Neutrophil (primary cell): Measurements from ENCODE around the gene CYTH3.

Experiments used
- H3K27ac ChIP-seq: fragments of 200-600 bp; sonication (generic); 2 replicates; pipeline ENCODE4 v1.5.1; 2016; ENCODE audit warnings: mild to moderate bottlenecking, moderate library complexity
- H3K27me3 ChIP-seq: fragments of 200-600 bp; sonication (generic); 2 replicates; pipeline ENCODE4 v1.6.0; 2016; ENCODE audit warnings: mild to moderate bottlenecking
- H3K36me3 ChIP-seq: fragments of 200-600 bp; sonication (generic); 2 replicates; pipeline ENCODE4 v1.5.1; 2017
- H3K4me1 ChIP-seq, 2 experiments: fragments of 200-600 bp in 1 of 2; sonication (generic) in 1 of 2; 1 replicate in 1 of 2; 2 replicates in 1 of 2; pipeline versions ENCODE4 v1.5.1 to v1.6.1; 2013 to 2016; ENCODE audit warnings: low read depth in 1 of 2, low read length in 1 of 2, mild to moderate bottlenecking in 1 of 2, moderate library complexity in 1 of 2; ENCODE audit not compliant: control insufficient read depth in 1 of 2, insufficient read depth in 1 of 2
- H3K4me3 ChIP-seq, 2 experiments: fragments of 200-600 bp in 1 of 2; sonication (generic) in 1 of 2; 1 replicate in 1 of 2; 2 replicates in 1 of 2; pipeline ENCODE4 v1.5.1; 2013 to 2016; ENCODE audit warnings: low read depth in 1 of 2, low read length in 1 of 2, mild to moderate bottlenecking in 1 of 2, moderate library complexity in 1 of 2
- H3K9me3 ChIP-seq: fragments of 200-600 bp; sonication (generic); 2 replicates; pipeline ENCODE4 v1.5.1; 2016
- CTCF ChIP-seq: fragments of 200-600 bp; sonication (generic); IDR thresholded peaks from 2 replicates; pipeline ENCODE4 v1.5.1; 2016; ENCODE audit warnings: antibody characterized with exemption

Gene CYTH3

DNA sequence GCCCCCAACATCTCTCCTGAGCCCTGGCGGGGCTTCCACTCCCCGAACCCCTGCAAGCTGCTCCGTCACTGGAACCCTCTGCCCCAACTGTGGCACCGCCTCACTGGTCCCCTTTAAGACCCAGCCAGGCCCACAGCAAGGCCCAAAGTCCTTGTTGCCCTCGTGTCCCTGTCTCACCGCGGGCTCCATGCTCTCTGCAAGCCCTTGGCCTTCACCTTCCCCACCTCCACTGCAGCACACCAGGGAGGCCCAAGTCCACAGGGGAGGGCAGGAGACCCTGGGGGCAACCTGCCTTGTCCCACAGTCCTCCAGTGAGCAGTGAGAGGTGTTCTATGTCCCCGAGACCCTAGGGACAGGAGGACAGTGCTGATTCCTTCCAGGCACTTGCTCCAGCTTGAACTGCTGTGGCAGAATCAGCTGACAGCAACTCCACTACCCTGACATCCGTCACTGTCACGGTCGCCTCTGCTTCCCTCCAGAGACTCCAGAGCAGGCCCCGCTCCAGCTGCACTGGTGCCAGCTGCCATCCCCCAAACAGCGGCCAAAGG lies 105.3 kb downstream of the CYTH3 start:
- no peak for TF ChIP-seq CTCF
- H3K4me3 ChIP-seq: no peak overlapping the region
- no peaks in the 10 kb centered on the region for H3K27me3 ChIP-seq
- no peaks in the 10 kb centered on the region for H3K4me1 ChIP-seq
- no peak overlapping the region for H3K27ac ChIP-seq
- H3K36me3 ChIP-seq: peaks cover 23% of the 10 kb centered on the region
- no peaks in the 10 kb centered on the region for H3K9me3 ChIP-seq

DNA sequence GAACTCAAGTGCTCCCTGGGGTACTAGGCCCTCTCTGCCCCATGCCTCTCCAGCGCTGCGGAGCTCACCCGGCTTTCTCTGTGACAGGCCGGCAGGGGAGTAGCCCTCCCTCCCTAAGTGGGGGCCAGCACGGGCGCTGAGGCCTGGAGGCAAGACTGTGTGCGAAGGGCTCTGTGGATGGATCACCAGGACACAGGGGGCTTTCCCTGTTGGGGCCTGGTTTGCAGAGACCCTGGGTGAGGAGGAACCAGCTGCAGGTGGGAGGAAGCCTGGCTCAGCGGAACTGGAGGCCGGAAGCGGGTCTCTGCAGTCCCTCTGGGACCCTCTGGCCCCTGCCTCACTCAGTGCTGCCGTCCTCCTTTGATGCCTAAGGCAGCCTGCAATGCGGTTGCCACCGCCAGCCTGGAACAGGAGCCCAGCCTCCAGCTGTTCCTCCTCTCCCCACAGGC lies 106.0 kb downstream of the CYTH3 start:
- H3K9me3 ChIP-seq: no peaks in the 10 kb centered on the region
- TF ChIP-seq CTCF: no peak
- no peaks in the 10 kb centered on the region for H3K4me1 ChIP-seq
- H3K36me3 ChIP-seq: peaks cover 29% of the 10 kb centered on the region
- no peak overlapping the region for H3K27ac ChIP-seq
- H3K4me3 ChIP-seq: no peak overlapping the region
- no peaks in the 10 kb centered on the region for H3K27me3 ChIP-seq

DNA sequence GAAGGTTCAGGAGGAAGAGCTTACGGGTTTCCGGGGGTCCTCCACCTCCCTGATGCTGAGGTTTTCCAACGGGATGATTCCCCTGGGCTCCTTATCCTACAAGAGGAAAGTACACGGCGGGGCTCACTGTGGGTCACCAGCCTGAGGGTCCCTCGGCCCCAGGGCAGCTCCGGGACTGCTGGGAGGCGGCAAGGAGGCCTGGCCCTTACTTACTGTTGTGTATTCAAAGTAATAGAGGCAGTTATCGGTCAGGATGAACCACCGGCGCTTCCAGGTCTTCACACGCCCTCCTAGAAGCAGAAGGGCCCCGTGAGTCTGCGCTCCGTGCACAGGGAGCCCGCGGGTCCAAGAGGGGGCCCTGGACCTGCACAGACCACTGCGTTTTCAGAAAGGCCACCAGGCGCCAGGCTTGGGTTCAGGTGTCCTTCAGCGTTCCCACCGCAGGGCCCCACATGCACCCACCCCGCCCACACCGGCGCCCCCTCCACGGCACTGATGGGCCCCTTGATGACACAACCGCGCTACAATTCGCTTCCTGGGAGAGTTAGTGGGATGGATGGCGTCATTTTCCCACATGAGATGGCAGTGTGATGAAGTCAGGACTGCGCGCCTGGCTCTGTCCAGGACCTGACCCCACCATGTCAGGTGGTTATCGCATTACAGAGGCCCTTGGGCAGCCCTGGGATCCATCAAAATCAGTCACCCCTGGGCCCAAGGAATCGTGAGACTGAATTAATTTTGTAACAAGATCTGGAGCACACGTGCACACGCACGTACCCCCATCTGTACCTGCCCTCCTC lies 106.7 kb downstream of the CYTH3 start:
- no peak overlapping the region for H3K27ac ChIP-seq
- no peaks in the 10 kb centered on the region for H3K9me3 ChIP-seq
- no peak for TF ChIP-seq CTCF
- H3K4me1 ChIP-seq: no peaks in the 10 kb centered on the region
- H3K27me3 ChIP-seq: no peaks in the 10 kb centered on the region
- H3K36me3 ChIP-seq: peaks cover 36% of the 10 kb centered on the region
- H3K4me3 ChIP-seq: no peak overlapping the region

DNA sequence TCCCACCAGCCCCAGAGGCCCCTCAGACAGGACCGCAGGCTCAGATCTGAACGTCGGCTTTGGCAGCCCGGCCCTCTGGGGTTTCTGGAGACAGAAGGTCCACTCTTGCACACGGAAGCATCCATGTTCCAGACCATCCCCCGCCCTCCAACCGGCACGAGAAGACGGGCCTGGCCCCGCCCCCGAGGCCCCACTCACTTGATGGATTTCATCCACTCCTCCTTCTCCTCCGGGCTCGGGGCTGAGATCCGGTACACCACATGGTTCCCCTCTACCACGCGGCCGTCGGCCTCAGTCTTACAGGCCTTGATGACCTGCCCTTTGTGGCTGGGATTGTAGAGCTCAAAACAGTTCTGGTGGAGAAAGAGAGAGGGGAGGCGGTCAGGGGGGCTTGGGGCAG lies 107.3 kb downstream of the CYTH3 start:
- Histone ChIP-seq H3K4me3 (no peak overlapping the region), H3K36me3 (peaks cover 43% of the 10 kb centered on the region)
- TF ChIP-seq CTCF: no peak

GRCh38 chr7:6164491-6164890 lies 107.9 kb downstream of the CYTH3 start:
- no peak overlapping the region for H3K4me3 ChIP-seq
- peaks cover 47% of the 10 kb centered on the region for H3K36me3 ChIP-seq
- no peak for TF ChIP-seq CTCF
- no peaks in the 10 kb centered on the region for H3K27me3 ChIP-seq
- no peak overlapping the region for H3K27ac ChIP-seq
- no peaks in the 10 kb centered on the region for H3K4me1 ChIP-seq
- no peaks in the 10 kb centered on the region for H3K9me3 ChIP-seq

More for the DNA sequence above, 107.3 kb downstream of the CYTH3 start:
- Histone ChIP-seq H3K27ac (no peak overlapping the region), H3K27me3 (no peaks in the 10 kb centered on the region), H3K9me3 (no peaks in the 10 kb centered on the region), H3K4me1 (no peaks in the 10 kb centered on the region)
